Adipose tissue (tissue), 3 donors: ENCODE data around the gene THRA. TPM values are rescaled to one million over a fixed set of nuclear protein-coding genes. Genes with fewer than 3 reads are reported as not detected.

ENCODE experiments used
- H3K27ac ChIP-seq: one replicate; pipeline ENCODE4 v1.5.1; 2013; ENCODE audit warnings: low read depth, low read length
- WGBS, 3 donors: extraction: QIAGEN DNeasy Blood & Tissue Kit; methylation state at CpG; one replicate each; pipeline ENCODE4 v1.1.7; 2013; 5-methylcytosine and 5-hydroxymethylcytosine counted together
- polyA plus RNA-seq, 3 donors: library from polyadenylated mRNA; stranded (reverse); fragments of 200-250 nt; gene quantifications; one replicate each; pipeline ENCODE4 v1.2.3, GENCODE V29; 2013
- donor health status: healthy with polysubstance abuse.
- donor health status: Bipolar disorder and iron deficiency.
- donor health status: healthy.

The THRA gene, protein sequence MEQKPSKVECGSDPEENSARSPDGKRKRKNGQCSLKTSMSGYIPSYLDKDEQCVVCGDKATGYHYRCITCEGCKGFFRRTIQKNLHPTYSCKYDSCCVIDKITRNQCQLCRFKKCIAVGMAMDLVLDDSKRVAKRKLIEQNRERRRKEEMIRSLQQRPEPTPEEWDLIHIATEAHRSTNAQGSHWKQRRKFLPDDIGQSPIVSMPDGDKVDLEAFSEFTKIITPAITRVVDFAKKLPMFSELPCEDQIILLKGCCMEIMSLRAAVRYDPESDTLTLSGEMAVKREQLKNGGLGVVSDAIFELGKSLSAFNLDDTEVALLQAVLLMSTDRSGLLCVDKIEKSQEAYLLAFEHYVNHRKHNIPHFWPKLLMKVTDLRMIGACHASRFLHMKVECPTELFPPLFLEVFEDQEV
- 10 to 100 TPM; 22.5 to 64.0 (median 60.6) TPM for polyA plus RNA-seq

DNA sequence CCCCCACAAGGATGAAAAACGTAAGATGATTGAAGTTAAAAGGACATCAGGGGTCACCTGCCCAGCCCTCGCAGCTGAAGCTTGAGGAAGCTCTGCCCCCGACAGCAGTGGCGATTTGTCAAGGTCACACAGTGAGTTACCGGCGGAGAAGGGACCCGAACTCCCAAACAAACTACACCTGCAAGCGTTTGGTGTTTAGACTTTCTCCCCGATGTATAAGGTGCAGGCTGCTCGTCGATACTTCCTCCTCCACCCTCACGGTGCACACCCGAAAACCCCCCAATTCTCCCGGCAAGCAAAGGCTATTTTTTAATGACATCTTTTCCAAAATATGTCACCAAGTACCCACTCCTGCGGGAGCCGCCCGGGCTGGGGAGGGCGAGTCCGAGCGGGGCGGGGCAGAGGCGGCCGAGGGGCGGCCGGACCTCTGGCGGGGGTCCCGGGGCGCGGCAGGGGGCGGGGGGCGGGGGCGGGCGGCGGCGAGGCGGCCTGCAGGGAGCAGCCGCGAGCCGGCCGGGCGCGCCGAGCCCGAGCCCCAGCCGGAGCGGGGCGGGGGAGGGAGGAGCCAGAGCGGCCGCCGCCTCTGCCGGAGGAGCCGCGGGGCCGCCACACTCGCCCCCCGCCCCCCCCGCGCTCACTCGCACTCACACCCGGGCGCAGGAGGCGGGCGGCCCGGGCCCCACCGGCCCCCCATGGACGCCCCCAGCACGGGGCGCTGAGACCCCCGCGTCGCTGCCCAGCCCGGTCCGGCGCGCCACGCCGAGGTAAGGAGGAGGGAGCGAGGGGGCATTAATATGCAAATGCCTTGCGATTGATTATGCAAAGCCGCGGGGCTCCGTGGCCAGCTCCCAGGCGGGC, at the start of gene THRA:
Gene THRA, plus strand, starts transcription at position 637 of the 858 bp plus-strand sequence. CDS start 11,524 bp downstream, outside the sequence.
- H3K27ac ChIP-seq: peak within 1 kb of the TSS; percentile 60
- WGBS, 3 donors: 1 to 2% (median 1%) methylated on average over 45 to 83 of the region's 83 CpGs

DNA sequence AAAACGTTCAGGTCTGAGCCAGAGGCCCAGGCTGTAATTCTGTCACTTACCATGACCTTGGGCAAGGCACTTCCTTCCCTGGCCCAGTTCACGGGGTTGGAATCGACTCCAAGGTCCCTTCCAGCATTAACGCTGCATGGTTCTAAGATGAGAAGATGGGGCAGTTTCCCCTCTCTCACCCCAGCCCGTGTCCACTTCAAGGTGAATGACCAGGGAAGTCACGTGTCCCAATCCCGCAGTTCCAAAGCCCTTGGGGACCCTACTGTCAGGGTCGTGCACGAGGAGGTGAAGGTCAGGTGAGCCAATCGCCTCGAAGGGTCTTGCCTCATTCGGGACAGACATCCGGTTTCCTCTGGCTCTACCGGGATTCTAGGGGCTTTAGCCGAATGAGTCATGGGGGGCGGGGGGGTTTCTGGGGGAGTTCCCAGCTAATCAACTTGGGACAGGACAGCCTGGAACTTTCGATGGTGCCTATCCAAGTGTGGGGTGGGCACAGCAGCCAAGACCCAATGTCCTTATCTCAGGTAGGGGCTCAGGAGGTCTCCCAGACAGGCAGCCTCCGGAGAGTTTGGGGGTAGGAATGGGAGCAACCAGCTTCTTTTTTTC, 48.3 kb upstream of the THRA start:
- H3K27ac ChIP-seq: peak overlapping the region; percentile 19
- WGBS, 3 donors: 27 to 41% (median 31%) methylated on average over 18 of the region's 18 CpGs

DNA sequence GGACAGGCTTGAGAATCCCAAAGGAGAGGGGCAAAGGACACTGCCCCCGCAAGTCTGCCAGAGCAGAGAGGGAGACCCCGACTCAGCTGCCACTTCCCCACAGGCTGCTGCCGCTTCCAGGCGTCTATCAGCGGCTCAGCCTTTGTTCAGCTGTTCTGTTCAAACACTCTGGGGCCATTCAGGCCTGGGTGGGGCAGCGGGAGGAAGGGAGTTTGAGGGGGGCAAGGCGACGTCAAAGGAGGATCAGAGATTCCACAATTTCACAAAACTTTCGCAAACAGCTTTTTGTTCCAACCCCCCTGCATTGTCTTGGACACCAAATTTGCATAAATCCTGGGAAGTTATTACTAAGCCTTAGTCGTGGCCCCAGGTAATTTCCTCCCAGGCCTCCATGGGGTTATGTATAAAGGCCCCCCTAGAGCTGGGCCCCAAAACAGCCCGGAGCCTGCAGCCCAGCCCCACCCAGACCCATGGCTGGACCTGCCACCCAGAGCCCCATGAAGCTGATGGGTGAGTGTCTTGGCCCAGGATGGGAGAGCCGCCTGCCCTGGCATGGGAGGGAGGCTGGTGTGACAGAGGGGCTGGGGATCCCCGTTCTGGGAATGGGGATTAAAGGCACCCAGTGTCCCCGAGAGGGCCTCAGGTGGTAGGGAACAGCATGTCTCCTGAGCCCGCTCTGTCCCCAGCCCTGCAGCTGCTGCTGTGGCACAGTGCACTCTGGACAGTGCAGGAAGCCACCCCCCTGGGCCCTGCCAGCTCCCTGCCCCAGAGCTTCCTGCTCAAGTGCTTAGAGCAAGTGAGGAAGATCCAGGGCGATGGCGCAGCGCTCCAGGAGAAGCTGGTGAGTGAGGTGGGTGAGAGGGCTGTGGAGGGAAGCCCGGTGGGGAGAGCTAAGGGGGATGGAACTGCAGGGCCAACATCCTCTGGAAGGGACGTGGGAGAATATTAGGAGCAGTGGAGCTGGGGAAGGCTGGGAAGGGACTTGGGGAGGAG, 47.5 kb upstream of the THRA start, which contains the start of gene CSF3:
Gene CSF3, plus strand, starts transcription at position 436 of the 993 bp plus-strand sequence. Its CDS starts 35 bp downstream, at position 471.
- WGBS, 3 donors: 47 to 48% (median 48%) methylated on average over 20 of the region's 20 CpGs
- peak within 1 kb of the TSS; percentile 19 for H3K27ac ChIP-seq

DNA sequence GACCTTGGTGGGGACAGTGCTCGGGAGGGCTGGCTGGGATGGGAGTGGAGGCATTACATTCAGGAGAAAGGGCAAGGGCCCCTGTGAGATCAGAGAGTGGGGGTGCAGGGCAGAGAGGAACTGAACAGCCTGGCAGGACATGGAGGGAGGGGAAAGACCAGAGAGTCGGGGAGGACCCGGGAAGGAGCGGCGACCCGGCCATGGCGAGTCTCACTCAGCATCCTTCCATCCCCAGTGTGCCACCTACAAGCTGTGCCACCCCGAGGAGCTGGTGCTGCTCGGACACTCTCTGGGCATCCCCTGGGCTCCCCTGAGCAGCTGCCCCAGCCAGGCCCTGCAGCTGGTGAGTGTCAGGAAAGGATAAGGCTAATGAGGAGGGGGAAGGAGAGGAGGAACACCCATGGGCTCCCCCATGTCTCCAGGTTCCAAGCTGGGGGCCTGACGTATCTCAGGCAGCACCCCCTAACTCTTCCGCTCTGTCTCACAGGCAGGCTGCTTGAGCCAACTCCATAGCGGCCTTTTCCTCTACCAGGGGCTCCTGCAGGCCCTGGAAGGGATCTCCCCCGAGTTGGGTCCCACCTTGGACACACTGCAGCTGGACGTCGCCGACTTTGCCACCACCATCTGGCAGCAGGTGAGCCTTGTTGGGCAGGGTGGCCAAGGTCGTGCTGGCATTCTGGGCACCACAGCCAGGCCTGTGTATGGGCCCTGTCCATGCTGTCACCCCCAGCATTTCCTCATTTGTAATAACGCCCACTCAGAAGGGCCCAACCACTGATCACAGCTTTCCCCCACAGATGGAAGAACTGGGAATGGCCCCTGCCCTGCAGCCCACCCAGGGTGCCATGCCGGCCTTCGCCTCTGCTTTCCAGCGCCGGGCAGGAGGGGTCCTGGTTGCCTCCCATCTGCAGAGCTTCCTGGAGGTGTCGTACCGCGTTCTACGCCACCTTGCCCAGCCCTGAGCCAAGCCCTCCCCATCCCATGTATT, 46.5 kb upstream of the THRA start:
- 76 to 80% (median 79%) methylated on average over 23 to 26 of the region's 26 CpGs for WGBS, 3 donors
- no peak overlapping the region for H3K27ac ChIP-seq

DNA sequence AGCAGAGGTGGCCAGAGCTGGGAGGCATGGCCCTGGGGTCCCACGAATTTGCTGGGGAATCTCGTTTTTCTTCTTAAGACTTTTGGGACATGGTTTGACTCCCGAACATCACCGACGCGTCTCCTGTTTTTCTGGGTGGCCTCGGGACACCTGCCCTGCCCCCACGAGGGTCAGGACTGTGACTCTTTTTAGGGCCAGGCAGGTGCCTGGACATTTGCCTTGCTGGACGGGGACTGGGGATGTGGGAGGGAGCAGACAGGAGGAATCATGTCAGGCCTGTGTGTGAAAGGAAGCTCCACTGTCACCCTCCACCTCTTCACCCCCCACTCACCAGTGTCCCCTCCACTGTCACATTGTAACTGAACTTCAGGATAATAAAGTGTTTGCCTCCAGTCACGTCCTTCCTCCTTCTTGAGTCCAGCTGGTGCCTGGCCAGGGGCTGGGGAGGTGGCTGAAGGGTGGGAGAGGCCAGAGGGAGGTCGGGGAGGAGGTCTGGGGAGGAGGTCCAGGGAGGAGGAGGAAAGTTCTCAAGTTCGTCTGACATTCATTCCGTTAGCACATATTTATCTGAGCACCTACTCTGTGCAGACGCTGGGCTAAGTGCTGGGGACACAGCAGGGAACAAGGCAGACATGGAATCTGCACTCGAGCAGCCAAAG, 45.2 kb upstream of the THRA start:
- WGBS, 3 donors: 44 to 52% (median 48%) methylated on average over 15 of the region's 15 CpGs
- no peak overlapping the region for H3K27ac ChIP-seq

DNA sequence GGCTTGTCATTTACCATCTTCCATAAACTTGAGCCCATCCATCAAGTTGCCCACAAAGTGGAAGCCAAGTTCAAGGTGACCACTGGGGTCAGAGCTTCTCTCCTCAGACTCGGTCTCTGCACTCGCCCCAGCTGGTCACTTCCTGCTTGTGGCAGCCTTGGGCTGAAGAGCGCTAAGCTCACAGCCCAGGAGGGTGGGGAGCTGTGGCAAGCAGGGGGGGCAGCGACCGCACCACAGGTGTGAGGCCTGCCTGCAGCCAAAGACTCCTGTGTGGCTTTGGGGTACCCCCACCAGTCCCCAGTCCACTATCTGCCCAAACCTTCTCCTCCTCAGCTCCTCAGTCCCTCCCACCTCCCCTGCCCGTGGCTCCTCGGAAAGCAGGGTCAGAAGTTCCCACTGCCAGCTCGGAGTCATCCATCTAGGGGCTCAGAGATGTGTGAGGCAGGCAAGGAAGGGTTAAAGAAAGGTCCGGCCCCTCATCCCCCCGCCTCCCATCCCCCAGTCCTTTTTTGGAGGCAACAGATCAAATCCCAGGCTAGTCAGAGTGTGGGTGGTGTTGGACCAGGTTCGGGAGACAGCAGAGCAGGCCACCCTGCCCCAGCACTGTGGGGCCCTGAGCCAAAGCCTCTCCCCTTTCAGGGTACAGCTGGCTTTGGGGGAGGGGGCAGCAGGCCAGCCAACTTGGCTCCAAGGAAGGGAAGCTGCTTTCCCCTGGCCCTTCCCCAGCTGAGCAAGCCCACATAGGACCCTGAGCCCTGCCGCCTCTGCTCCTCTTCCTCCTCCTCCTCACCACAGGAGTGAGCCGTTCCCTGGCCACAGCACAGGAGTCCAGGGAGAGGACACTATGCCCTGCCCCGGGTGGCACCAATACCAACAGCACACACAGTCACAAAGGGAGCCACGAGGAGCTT, 44.3 kb upstream of the THRA start:
- 44 to 58% (median 47%) methylated on average over 14 to 15 of the region's 15 CpGs for WGBS, 3 donors
- H3K27ac ChIP-seq: no peak overlapping the region

DNA sequence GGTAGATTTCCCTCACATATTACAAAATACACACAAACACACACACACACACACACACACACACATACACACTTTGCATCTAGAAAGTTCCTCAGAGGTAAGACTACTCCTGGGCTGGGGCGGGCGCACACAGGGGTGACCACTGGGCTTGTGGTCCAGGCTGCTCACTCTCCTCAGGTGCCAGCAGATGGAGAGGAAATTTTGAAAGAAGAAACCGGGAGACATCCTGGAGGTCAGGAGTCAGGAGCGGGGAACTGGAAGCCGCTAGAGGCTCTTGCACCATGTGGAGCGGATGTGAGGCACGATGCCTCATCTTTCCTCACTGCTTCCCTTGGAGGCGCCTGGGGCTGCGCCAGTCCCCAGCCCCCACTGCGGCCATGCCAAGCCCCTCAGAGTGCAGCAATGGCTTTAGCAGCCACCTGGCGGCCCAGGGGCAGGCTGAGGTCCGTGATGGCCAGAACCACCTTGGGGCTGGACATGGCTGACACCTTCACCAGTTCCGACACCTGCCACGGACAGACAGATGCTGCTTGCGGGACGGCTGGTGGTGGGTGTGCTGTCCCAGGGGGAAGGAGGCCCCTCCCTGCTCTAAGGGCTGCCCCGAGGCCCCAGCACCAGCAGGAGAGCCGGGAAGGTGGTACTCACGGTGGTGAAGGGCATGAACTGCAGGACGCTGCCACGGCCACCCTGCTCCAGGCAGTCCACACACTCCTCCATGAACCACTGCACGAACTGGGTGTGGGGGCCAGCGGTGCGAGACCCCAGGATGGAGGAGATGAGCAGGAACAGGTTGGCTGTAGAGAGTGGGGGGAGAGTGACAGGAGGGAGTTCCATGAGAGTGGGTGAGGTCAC, 43.4 kb upstream of the THRA start:
- WGBS, 3 donors: 68 to 81% (median 74%) methylated on average over 22 to 24 of the region's 24 CpGs
- no peak overlapping the region for H3K27ac ChIP-seq

DNA sequence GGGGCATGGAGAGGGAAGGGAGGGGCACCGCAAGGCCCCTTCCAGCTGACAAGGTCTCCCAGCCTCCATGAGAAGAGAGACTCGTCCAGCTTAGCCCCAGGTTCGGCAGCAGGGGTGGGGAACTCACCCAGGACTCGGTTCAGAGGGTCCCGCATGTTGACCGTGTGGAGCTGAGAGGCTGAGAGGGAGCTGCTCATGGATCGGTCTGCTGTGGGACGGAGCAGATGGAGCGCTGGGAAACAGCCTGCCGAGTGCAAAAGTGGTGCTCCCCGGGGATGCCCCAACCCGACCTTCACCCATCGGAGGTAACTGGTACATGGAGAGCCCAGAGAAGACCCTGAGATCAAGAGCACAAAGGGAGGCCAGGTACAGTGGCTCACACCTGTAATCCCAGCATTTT, 42.6 kb upstream of the THRA start:
- no peak overlapping the region for H3K27ac ChIP-seq
- 92 to 95% (median 93%) methylated on average over 13 of the region's 13 CpGs for WGBS, 3 donors

DNA sequence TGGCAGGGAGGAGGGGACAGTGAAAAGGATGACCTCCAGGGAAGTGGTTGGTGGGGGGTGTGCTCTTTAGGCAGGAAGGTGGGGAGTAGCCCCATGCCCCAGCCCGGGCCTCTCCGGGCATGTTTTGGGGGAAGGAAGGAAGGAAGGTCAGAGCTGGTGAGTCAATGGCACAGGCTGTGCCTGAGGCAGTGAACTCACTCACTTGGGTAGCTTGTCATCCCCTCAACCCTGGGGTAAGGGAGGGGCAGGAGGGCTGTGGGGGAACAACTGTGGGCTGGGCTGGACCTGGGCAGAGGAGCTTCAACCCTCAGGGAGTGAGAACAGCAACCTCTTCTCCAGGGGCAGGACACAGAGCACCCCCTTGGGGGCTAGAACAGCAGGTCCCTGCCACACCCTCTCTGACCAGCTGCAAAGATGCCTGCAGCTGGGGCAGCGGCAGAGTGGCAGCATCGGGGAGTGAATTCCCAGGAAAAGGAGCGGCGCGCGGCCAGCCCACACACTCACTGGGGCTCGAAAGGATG, 41.3 kb upstream of the THRA start:
- WGBS, 3 donors: 60 to 97% (median 70%) methylated on average over 9 of the region's 9 CpGs
- no peak overlapping the region for H3K27ac ChIP-seq

DNA sequence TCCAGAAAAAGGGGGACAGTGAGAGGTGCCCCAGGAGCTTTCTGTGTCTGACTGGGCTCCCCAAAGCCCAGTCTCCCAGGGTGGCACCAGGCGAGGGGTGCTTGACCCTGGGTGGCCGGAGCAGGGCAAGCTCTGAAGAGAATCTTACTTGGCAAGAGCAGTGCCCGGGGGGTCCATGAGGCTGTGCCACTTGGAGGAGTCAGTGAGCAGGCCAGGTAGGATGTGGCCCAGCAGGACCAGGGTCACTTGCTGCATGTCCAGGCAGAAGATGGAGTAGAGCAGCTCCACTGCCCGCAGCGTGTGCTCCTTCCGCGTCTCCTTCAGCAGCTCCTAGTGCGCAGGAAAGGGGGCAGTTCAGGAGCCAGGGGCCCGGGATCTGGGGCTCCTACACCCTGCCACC, 40.3 kb upstream of the THRA start:
- WGBS, 3 donors: 88 to 96% (median 96%) methylated on average over 9 of the region's 9 CpGs
- H3K27ac ChIP-seq: no peak overlapping the region

DNA sequence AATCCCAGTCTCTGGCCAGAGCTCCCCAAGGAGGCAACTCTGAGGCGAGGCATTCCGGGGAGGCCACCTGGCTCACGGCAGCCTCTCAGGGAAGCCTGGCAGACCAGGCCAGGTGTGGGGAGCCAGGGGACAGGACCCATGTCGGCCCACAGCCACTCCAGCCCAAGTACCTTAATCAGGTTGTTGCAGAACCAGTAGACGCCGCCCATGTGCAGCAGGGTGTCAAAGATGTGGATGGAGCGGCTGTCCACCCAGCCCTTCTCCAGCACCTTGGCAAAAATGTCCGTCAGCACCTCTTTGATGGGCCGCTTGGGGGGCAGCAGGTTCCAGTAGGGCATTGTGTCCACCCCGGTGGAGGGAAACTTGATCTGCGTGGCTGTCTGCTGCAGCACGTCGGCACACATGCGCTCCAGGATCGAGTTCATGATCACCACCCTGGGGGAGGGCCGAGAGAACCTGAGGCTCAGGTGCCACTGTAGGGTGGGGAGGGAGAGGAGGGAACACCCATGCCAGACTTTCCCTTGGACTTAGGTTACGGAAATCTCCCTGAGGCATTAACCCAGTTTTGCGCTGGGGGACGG, 39.7 kb upstream of the THRA start:
- WGBS, 3 donors: 64 to 84% (median 78%) methylated on average over 17 to 19 of the region's 19 CpGs
- no peak overlapping the region for H3K27ac ChIP-seq

DNA sequence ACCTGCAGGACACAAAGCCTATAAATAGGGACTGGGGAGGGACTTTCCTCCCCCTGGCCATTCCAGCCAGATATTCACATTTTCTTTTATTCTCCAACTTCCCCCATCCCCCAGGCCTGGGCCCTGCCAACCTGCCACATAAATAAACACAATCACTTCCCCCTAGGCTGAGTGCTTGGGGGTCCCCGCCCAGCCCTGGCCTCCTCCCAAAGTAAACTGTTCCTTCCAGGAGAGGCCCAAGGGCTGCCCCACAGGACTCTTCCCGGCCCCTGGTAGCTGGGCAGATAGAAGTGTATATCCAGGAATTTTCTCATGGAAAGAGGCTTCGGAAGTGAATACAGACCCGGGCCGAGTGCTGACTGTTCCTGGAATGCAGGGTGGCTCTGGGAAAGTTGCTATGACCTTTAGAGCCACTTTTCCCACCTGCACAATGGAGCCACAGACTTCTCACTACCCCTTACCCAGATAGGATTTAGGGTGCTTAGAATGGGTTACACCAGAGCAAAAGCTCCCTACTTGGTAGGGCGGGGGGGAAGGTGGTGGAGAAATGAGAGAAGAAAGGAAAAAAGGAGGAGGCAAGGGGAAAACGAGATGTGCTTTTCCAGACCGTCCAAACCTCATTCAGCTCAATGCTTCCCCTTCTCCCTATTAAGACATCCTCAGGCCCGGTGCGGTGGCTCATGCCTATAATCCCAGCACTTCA, 39.0 kb upstream of the THRA start:
- WGBS, 3 donors: 50 to 70% (median 67%) methylated on average over 10 of the region's 10 CpGs
- H3K27ac ChIP-seq: no peak overlapping the region

DNA sequence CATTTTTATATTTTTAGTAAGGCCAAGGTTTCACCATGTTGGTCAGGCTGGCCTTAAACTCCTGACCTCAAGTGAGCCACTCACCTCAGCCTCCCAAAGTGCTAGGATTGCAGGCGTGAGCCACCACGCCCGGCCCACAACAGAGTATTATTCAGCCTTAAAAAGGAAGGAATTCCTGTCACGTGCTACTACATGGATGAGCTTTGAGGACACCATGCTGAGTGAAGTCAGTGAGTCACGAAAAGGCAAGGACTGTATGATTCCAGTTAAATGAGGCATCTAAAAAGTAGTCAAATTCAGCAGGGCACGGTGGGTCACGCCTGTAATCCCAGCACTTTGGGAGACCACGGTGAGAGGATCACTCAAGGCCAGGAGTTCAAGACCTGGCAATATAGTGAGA, 37.9 kb upstream of the THRA start:
- 91 to 95% (median 94%) methylated on average over 8 of the region's 8 CpGs for WGBS, 3 donors
- no peak overlapping the region for H3K27ac ChIP-seq
